ENCODE measurements around the gene WBP2.

DNA sequence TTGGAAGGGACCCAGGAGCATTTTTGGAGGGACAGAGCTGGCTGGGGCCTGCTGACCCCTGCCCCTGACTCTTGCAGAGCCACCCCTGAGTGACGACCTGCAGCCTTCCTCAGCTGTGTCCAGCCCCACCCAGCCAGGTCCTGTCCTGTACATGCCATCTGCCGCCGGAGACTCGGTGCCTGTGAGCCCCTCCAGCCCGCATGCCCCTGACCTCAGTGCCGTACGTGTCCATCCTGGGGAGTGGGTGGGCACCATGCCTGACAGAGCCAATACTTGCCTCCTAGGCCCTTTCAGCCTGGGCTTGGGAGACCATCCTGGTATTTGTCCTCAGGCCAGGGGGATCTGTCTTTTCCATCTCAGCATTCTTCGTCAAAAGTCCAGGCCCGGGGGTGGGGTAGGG is 38.4 kb downstream of the WBP2 start:
- no peak for TF ChIP-seq CTCF (IDR thresholded peaks at IDR 0.05; ENCODE audit: poor library complexity, severe bottlenecking)
- no peak for TF ChIP-seq EP300 (conservative IDR thresholded peaks at IDR 0.05; ENCODE audit: poor library complexity, severe bottlenecking)
- no peak for TF ChIP-seq RAD21 (conservative IDR thresholded peaks at IDR 0.05)
- no peak for TF ChIP-seq EZH2 (IDR thresholded peaks at IDR 0.05; ENCODE audit: borderline replicate concordance, insufficient read depth, low read length, poor library complexity, severe bottlenecking)
- no peak for TF ChIP-seq POLR2AphosphoS5 (IDR thresholded peaks at IDR 0.05)
- TF ChIP-seq REST (IDR thresholded peaks at IDR 0.05; ENCODE audit: borderline replicate concordance): no peak
- no peak for TF ChIP-seq TAF1 (IDR thresholded peaks at IDR 0.05; ENCODE audit: low read depth)
- no peak for TF ChIP-seq MXI1 (conservative IDR thresholded peaks at IDR 0.05; ENCODE audit: poor library complexity, severe bottlenecking)
